Embryonic facial prominence (tissue), 1 donor: Measurements from ENCODE around the gene SRSF7.
"Not testable (repeated sequence)": the region's sequence is repeated elsewhere in the genome, so short reads cannot be mapped to it uniquely, and the experiment has no call there.

Source experiments
- DNase-seq: peaks from one replicate; pipeline ENCODE4 v3.0.0-alpha.2; 2016; ENCODE audit errors: extremely low spot score

The SRSF7 gene

DNA sequence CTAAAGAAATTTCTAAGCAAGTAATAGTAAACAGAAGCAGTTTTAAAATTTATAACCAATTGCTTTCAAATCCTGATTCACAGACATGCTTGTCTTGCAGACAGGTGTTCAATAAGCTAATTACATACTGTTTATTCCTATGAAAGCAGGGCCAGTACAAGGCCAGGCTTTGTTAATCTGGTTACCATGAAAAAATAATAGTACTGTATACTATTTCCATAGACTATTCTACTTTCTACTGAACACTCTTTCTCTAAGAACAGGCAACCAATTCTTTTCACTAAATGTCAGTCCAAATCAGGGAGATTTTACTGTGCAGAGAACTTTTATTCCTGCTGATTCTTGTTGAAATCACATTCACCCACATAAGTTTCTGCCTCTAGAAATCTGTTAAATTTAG, 2.9 kb upstream of the SRSF7 start:
- DNase-seq: no peak

DNA sequence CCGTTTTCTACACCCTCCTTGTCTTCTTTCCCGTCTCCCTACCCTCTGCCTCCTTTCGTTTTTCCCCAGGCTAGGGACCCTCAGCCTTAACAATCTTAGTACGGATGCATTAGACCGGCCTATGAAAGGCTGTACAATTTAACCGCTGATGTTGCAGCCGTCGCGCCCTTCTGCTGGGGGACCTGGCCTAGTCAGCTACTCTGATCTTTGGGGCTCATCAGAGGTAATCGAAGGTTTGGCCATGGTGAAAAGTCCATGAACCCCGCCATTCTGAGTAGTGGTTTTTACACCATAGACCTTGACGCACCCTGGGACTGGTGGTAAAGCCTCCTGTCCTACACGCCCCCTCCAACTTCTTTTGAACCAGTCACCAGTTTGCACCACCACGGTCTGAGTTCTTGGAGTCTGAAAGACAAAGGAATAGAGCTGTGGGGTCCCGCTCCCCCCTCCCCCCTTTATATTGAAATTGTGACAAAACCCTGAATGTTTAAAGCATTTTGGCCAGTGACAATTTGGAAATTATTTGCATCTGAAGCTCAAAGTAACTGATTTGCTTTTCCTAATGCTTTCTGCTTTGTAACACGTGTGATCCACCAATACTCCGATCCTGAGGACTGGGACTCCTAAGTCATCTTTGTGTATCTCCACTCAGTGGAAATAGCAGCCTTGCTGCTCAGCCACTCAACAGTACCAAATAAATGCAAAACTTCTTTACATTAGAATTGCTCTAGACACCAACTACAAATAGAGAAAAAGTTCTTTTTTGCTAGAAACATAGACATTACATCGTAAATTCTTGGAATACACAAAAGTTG, 642 bp upstream of the SRSF7 start:
- no peak for DNase-seq

DNA sequence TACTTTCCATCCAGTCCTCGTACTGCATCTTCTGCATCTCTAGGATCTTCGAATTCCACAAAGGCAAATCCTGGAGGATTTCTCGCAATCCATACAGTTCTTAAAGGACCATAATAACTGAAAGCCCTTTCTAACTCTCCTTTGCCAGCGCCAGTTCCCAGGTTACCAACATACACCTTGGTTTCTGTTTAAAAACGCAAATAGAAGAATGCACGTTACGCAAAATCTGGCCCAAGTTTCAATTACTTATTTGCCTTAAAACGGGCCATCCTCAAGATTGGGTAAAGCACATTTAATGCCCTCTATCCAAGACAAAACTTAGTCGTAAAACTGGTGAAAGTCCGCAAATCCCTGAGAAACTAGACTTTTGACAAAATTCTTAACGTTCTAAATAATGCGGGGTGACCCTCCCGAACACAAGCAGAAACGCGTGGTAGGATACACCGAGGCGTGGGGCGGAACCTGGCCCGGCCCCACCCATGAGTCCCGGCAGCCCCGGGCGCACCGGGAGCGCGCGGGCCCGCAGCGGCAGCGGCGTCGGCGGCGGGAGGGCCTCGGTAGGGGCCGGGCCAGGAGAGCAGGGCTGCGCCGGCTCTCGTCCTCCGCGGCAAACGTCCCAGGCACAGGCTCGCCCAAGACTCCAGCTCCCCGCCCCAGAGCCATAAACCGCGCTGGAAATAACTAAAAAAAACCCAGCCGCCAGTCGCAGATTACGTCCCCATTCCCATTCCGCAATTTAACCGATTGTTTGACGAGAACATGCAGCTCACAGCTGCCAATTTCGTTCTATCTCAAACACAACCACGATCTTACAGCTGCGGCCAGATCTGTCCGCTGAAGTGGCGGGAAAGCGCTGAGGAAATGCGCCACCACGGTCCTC, 910 bp downstream of the SRSF7 start:
- no peak for DNase-seq

DNA sequence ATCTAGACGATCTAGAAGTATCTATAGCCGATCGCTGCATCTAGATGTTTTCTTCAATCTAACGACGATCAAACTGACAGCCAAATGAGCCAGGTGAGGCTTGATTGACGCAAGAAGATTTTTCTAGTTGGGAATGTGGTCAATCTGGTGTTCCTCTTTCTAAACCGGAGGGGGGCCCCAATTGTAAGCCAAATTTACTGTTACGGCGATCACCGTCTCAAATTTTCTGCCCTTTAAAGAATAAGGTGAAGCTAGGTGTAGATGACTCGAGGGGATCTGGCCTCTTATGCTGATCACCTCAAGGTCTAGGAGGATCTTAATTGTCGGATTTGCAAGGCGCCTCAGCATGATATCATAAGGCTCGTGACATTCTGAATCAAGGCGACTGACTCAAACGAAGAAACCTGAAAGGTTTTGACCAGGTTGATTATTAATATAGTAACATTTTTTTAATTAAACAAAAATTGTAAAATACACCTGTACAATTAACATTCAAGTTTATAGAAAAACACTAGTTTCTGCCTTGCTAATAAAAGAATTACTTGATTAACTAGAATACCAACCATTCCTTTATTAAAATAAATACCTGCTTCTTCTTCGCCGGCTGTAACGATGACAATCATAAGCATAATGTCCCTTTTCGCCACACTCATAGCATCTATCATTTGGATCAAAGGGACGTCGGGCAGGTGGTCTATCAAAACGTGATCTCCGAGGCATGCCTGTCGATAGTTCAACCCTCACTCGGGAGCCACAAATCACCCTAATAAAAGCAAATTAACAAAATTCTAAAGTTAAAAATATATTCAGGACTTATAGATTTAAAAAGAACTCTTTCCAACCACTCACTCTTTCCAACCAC, 2.0 kb downstream of the SRSF7 start:
- no peak for DNase-seq

DNA sequence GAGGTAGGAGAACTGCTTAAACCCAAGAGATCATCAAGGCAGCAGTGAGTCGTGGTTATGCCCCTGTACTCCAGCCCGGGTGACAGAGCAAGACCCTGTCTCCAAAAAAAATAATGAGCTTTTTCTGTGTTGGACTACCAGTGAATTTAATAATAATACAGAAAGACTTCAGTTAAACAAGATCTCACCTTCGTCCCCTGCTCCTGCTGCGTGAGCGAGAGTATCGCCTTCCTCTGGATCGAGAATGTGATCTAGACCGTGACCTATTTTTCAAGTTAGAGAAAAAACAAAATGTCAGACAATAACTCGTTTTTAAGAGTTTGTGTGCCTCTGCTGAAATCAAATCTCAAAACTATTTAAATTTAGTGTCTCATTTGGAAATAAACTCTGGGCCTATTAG, 2.8 kb downstream of the SRSF7 start:
- no peak for DNase-seq

DNA sequence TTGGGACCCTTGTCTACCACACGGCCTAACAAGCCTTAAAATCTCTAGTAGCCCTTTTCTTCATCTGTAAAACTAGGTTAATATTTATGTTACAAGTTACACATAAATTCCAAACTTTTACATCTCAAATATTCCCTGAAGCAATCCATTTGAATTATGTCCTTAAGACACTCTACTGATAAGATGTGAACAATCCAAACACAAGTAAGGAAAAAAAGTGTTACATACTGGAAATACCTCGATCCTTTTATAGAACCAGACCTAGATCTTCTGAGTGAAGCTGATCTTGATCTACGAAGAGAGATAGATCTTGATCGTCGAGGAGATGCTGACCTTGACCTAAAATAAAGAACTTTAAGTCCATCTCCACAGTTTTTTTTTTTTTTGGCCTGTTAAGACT, 3.3 kb downstream of the SRSF7 start:
- no peak for DNase-seq

DNA sequence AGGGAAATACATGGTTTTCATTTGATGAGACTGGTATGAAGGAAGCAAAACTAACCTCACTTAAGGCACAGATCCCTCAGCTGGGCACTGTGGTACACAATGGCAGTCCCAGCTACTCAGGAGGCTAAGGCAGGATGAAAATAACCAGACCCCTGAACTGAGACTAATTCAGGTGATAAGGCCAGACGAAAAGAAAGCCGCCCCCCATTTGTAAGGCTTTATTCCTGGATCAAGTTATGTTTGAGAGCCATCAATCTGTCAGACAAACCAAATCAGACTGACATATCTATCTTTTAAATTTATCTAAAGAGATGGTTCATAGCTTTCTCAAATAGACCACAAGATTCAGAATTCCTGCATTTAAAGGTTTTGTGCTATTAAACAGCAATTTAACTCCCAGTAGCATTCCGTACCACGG, 4.1 kb downstream of the SRSF7 start:
- DNase-seq: no peak

DNA sequence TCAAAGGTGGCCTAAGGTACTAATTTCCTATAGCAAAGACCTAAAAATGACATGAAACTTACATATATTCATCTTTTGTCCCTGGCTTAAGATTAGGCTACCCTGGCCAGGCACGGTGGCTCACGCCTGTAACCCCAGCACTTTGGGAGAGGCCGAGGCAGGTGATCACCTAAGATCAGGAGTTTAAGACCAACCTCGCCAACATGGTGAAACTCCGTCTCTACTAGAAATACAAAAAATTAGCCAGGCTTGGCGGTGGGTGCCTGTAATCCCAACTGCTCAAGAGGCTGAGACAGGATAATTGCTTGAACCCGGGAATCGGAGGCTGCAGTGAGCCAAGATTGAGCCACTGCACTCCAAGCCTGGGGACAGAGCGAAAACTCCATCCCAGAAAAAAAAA, 5.9 kb downstream of the SRSF7 start:
- no peak for DNase-seq

DNA sequence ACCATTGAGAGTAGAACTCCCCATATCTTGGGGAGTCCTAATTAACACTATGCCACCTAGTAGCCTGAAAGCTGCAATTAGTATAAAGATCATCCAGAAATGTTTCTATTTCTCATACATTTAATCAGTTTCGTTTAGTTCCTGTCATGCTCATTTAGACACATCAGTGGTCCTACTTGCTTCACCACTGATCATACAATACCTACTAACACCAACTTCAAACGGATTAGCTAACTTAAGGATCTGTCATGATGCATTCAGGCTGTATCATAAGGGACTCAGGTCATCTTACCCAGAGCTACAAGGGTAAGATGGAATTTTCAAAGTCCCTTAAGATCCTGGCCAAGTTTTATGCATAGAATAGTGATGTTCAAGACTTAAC, 6.8 kb downstream of the SRSF7 start:
- no peak for DNase-seq

DNA sequence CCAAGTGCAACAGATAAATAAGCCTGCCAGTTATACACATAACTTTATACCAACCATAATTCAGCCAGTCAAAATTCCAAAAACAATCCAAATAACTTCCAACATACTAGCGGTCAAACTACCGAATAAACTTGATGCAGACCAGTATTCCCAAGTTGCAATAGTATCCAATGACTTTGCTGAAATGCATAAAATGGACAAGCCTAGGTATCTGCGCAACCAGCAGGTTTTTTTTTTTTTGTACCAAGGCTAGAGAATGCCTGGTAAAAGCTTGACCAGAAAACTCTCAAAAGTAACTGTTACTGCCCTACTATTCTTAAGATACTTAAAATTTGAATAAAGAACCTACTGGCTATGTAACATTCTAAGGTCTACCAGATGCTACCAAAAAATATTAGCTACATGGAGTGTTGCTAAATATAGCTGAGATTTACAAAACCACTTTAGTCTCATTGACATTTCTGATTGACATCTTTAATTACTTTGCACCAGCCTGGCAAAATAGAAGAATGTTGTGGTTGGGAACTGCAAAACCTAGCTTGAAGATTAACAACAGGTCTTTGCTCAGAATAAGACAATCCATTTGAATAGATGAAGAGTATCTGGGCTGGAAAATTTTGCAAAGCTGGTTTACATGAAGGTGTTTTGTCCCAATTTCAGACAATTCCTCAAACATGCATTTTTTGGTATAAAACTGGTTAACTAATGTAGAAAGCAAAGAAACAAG, 7.3 kb downstream of the SRSF7 start:
- no peak for DNase-seq

DNA sequence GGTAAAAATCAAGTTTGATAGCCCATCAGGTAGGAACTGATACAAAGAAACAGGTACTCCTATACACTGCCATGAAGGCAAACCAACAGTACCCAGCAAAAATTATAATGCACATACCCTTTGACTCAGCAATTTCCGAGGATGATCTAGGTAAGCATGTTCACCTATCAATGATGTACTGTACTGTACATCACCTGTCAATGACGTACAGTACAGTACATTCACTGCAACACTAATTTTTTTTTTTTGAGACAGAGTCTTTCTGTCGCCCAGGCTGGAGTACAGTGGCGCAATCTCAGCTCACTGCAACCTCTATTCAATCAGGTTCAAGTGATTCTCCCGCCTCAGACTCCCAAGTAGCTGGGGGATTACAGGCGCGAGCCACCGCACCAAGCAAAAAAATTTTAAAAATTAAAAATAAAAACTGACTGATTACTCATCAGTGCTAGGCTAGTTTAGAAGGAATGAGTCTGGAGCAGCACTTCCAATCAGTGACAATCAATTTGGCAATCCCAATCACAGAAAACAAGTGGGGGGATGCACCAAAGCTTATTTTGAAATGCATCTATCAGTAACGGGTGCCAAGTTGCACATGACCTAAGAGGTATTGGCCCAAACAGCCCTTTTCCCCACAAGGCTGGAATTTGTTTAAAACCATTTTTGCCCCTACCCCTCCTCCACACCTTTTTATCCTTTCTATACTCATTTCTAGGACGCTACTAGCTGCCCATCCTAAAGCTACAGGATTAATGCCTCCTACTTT, 8.2 kb downstream of the SRSF7 start:
- DNase-seq: no peak

DNA sequence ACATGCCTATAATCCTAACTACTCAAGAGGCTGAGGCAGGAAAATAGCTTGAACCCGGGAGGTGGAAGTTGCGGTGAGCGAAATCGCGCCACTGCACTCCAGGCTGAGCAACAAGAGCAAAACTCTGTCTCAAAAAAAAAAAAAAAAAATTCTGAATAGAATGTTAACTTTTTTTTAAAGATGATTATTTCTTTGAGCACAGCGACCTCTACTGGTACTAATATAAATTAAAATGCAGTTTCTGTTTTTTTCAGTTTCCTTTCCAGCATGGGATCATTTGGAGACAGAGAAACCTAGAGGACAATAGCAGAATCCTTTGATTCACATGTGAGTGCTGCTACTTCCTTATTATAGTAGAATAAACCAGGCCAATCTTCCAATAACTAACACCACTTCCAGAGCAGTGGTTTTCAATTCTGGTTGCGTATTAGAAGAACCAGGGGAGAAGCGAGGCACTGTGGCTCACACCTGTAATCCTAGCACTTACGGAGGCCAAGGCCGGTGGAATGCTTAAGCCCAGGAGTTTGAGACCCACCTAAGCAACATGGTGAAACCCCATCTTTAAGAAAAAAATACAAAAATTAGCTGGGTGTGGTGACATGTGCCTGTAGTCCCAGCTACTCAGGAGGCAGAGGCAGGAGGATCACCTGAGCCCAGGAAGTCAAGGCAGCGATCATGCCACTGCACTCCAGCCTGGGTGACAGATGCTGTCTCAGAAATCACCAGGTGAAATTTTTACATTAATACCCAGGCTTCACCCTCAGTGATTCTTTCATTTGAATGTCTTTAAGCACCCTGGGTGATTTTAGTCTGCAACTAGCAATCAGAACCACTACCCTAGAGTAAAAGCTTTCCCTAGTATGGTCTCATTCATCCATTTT, 10.1 kb downstream of the SRSF7 start:
- DNase-seq: no peak

DNA sequence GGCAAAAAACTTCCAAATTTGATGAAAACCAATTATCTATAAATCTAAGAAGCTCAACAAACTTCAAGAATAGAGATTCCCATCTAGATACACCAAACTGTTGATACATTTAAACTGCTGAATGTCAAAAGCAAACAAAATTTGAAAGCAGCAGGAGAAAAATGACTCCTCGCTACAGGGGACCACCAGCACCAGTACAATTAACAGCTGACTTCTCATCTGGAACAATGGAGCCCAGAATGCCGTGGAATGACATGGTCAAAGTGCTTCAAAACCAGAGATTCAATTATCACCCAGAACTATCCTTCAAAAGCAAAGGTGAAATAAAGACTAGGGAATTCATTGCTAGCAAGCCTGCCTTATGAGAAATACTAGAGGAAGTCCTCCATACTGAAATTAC, 11.6 kb downstream of the SRSF7 start:
- no peak for DNase-seq

DNA sequence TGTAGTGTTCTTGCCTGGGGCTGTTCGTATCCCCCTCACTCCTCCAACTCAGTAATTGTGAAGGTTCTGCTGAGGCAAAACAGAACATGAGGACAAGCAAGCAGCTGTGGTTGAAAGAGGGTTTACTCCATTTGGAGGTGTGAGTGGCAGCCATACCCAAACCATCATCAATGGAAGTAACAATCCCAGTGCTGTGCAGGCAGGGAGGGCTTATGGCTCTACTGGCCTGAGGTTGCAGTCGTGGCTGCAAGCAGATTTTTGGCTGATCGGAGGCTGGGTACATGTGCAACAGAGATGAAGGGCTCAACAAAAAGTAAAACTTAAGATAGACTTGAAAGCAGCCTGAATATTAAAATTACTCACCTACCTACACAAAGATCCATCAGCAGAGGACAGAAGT, 13.2 kb downstream of the SRSF7 start:
- DNase-seq: no peak

DNA sequence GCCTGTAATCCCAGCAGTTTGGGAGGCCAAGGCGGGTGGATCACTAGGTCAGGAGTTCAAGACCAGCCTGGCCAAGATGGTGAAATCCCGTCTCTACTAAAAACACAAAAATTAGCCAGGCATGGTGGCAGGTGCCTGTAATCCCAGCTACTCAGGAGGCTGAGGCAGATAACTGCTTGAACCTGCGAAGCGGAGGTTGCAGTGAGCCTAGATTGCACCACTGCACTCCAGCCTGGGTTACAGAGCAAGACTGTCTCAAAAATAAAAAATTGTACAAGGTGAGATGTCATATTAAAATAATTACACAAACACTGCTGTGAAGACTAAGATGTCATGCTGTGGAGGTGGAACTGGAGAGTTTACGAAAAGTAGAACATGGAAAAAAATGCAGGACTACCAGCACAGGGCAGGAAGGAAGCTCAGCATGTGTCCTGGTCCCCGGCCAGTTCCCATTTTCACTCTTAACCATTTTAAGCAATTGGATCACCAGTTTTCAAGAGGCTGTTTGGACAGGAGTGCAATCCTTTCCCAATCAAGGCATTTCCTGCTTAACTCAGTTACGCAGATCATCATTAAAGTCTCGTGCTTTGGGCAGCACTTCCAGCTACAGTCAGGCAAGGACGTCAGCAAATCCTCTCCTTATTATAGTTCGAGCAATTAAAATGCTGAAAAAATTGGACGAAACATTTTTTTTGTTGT, 14.0 kb downstream of the SRSF7 start:
- DNase-seq: not testable (repeated sequence)

DNA sequence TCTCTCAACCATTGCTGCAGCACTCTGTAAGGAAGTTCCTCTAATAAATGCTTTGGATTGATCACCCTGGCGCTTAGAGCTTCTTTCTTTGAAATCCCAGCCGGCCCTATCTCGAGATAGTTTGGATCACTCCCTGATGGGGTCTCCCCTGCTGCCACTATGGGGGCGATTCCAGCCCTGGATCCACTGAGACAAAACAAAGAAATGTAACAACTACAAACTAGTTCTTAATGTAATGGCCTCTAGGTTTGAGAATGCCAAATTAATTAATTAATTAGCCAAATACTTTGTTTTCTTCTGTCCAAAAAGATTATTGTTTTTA, 15.2 kb downstream of the SRSF7 start:
- DNase-seq: no peak

DNA sequence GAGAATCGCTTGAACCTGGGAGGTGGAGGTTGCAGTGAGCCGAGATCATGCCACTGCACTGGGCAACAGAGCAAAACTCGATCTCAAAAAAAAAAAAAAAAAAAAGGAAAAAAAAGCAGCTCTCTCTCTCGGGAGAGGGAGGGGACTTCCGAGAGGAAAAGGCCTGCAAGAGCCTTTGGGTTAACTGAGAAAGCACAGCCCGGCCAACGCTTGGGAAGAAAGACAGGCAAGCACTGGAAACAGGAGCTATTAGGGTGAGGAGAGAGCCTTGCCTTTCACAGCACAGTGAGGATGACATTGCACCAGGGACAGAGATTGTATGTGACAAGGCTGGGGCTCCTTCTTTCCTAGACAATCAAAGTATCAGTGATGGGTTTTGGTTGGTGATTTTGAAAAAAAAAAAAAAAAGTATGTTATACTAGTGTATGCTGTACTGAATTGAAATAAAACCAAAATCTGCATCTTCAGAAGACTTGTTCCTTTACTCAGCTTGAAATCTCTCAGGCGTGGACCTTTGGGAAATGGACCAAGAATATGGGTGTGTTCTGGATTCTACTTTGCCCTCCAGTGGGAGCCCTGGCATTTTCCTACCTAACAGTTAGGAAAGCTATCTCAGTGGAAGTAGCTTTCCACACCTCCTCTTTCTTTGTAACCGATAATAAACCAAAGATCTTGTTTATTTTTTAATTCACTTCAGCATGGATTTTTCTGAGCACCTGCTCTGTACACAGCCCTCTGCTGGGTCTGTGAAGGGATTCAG, 16.7 kb downstream of the SRSF7 start:
- no peak for DNase-seq

DNA sequence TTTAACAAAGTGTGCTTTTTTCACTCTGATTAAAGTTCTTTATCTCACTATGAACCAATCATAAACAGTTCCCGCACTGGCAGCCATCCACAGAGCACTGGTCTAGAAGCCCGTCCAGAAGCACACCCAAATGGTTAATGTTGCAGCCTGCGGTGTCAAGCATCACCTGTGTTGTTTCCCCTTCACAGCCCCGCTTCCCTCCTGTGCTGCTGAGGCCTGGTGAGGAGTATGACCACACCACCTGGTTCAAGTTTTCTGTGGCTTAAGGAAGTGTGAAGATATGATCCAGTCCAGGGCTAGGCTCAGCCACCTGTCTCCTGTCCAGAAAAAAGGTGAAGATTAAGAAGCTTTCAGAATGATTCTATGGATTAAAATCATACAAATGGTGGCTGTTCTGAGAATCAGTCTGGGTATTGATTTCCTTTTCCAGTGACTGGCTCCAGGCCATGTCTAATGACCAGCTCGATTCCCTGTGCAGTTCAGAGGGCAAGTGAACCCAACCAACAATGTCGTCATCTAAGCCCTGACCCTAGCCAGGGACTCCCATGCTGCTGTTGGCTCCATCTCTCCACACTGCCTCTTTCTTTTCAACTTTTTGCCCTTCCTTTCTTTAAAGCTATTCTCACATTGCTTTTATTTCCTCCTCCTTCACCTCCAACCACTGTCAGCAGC, 17.7 kb downstream of the SRSF7 start:
- no peak for DNase-seq
